ENCODE measurements around the gene MTUS2.
"Not testable (repeated sequence)": the region's sequence is repeated elsewhere in the genome, so short reads cannot be mapped to it uniquely, and the experiment has no call there.

The MTUS2 gene

DNA sequence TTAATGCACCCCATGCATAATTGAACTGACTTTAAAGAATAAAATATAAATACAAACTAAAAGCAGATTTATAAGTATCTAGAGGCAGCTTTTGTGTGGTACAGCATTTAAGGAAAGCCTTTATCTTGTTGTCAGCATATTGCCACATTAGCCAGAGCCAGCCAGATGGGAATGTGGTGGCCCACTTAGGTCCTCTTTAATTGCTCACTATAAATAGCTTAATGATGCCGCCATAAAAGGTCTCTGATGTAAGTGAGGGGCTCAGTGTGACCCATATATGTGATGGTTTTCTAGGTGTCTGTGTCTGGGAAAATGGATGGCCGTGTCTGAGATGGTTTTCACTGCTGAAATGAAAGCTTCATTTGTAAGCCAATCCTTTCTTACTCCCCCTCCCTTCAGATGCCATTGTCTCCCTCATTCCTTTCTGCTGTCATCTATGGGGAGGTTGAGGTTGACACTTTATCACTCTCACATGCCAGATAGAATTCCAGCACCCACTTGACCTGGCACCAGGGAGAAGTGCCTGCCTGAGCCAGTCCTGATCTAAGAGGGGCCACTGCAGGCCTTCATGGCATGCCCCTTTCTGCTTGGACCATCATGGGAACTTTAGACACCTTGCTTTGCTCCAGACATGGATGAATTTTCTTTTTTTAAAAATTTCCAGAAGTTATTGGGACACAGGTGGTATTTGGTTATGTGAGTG lies 135.3 kb downstream of the MTUS2 start:
- no peak for TF ChIP-seq POLR2A (IDR thresholded peaks at IDR 0.05; ENCODE audit: low read length)
- DNase-seq: no peak

DNA sequence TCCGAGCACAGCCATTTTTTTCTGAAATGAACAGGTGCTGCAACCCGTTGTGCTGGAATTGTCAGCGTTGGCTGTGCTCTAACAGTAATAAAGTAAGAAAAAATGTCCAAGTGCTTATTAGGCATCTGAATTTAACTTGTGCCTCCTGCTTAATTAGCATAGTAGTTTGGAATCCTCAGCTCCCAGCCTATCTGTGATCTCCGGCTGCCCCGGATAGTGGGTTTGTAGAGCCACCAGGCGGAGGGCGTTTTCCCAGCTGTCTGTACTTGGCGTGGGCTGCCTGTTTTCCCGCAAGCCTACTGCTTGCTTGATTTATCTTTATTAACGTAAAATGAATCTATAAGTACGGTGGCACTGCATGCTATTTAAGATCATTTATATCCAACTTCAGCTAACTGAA lies 137.9 kb downstream of the MTUS2 start:
- no peak for DNase-seq
- TF ChIP-seq POLR2A (IDR thresholded peaks at IDR 0.05; ENCODE audit: low read length) (no peak), GATA1 (IDR thresholded peaks at IDR 0.05; ENCODE audit: low read depth, low read length) (no peak)

DNA sequence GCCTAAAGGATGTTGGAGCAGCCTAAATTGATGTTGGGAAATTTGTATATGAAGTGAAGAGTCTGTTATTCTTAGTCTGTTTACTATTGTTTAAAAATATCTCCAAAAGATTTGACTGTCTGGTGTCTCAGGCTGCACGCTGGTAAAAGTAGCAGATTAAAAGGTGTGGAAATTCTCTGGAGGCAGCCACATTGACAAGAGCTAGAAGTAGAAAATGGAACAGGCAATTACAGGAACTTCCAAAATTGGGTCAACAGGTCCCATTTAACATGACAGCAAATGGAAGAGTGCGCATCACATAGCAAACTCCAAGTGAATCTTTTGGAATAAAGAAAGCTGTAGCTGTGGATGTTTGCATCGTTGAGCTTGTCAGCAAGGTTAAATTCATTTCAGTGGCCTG lies 138.3 kb downstream of the MTUS2 start:
- DNase-seq: no peak
- no peak for TF ChIP-seq POLR2A (IDR thresholded peaks at IDR 0.05; ENCODE audit: low read length)

DNA sequence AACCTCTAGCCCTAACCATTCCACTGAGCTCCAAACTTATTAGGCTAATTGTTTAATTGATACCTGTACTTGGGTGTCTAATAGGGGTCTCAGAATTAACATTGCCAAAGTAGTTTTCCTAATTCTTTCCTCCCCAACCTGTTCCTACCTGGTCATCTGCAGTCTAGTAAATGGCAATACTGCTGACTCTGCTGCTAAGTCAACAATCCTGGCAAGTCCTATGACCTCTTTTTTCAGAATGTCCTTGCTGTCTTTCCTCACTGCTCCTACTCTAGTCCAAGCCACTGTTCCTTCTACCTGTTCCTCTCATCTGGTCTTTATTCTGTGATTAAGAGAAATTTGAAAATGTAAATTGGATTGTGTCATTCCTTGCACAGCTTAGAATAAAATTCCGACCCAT lies 143.9 kb downstream of the MTUS2 start:
- no peak for DNase-seq
- TF ChIP-seq GATA1 (IDR thresholded peaks at IDR 0.05; ENCODE audit: low read depth, low read length) (no peak), POLR2A (IDR thresholded peaks at IDR 0.05; ENCODE audit: low read length) (no peak)

DNA sequence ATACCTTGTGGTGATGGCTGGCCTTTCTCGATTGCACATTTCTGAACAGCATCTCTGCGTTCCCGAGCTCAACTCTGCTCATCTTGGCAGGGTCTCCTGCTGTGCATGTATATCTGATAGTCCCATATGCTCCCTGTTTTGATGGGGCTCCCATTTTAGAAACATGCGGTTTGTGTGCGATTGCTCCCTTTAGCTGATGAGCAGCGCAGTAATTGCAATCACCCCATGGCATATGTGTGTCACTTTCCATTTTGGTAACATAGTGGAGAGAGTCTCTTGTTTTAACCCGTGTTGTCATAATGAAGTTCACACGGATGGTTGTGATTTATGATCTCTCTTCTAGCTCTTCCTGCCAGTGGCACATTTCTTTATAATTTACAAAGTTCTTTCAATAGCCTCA lies 144.7 kb downstream of the MTUS2 start:
- TF ChIP-seq GATA1 (IDR thresholded peaks at IDR 0.05; ENCODE audit: low read depth, low read length) (no peak), POLR2A (IDR thresholded peaks at IDR 0.05; ENCODE audit: low read length) (no peak)
- DNase-seq: no peak

DNA sequence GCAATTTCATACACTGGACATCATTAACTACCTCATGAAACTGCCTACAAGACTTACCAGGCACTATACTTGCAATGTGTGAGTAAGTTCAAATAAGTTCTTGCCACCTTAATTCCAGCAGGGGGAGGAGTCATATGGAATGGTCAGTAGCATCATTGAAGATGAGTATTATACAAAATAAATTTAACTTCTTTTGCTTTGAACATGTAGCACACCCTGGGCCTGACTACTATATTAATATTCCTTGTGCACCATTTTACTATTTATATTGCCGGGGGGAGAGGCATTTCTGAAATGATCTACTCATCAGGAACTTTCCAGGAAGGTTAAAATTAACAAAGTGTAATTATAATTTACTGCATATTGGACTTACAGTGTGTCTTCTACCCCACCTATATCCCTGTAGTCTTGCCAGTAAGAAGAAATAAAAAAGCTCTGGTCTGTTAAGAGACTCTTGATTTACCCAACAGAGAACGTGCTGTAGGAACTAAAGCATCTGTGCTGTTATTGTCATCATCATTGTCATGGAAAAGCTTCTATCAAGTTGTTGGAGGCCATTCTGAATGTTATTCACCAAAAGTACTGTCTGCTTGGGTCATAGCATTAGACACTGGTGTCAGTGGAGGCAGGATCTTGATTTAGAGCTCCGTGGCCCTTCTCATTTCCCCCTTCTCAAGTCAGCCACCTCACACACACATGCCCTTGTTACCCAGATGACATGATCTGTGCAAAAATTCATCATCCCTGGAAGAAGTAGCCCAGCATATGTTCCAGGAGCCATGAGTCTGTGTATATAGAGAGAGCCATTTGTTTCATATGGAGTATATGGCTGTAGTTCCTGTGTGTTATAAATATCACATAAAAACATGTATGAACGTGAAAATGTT lies 147.1 kb downstream of the MTUS2 start:
- TF ChIP-seq POLR2A (IDR thresholded peaks at IDR 0.05; ENCODE audit: low read length) (no peak), GATA1 (IDR thresholded peaks at IDR 0.05; ENCODE audit: low read depth, low read length) (no peak)
- no peak for DNase-seq

DNA sequence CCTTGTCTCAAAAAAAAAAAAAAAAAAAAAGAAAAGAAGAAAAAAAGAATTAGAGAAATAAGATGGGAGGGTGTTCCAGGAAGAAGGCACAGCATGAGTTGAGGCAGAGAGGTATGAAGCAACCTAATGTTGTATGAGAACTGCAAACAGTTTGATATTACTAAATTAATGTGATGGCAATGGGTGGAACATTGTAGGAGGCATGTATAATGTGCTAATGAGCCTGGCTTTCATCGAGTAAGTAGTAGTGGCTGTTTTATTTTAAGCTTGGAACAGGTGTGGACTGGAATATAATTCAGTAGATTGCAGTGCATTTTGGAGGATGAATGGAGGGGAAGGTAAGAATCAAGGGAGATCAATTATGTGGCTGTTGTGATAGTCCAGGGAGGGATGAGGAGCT lies 156.1 kb downstream of the MTUS2 start:
- TF ChIP-seq GATA1 (IDR thresholded peaks at IDR 0.05; ENCODE audit: low read depth, low read length): no peak
- TF ChIP-seq POLR2A (IDR thresholded peaks at IDR 0.05; ENCODE audit: low read length): no peak
- DNase-seq: no peak

DNA sequence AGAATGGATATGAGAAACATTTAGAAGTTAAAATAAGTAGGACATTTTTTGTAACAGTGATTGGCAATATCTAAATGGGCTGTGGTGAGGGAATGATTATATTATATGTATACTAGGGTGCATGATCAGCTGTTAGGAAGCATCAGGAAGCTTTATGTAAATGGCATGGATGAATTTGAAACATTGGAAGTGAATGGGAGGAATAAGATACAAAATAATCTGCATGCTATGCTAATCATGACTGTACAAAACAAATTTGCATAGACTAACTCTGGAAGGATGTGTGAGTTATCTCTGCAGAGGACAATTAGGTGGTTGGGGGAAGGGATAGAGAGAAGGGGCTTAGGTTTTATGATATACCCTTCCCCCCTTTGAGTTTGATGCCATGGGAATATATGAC lies 156.5 kb downstream of the MTUS2 start:
- TF ChIP-seq GATA1 (IDR thresholded peaks at IDR 0.05; ENCODE audit: low read depth, low read length) (no peak), POLR2A (IDR thresholded peaks at IDR 0.05; ENCODE audit: low read length) (no peak)
- no peak for DNase-seq

DNA sequence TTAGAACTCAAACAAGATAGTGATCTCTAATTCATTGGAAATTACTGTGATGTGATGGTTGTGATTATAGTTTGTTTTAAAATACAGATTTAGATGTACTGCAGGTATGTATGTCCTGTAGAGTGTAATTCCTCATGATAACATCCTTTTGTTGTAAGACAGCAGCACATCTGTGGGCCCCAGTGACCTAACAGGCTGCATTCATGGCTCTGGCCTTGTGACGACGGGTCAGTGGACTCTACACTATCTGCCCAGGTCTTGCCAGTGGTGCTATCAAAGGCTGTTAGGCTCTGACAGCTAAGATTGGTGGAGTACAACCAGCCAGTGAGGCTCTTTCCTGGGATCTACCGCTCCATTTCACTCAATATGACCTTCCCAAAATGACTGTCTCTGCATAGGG lies 158.4 kb downstream of the MTUS2 start:
- no peak for DNase-seq
- no peak for TF ChIP-seq GATA1 (IDR thresholded peaks at IDR 0.05; ENCODE audit: low read depth, low read length)
- no peak for TF ChIP-seq POLR2A (IDR thresholded peaks at IDR 0.05; ENCODE audit: low read length)

DNA sequence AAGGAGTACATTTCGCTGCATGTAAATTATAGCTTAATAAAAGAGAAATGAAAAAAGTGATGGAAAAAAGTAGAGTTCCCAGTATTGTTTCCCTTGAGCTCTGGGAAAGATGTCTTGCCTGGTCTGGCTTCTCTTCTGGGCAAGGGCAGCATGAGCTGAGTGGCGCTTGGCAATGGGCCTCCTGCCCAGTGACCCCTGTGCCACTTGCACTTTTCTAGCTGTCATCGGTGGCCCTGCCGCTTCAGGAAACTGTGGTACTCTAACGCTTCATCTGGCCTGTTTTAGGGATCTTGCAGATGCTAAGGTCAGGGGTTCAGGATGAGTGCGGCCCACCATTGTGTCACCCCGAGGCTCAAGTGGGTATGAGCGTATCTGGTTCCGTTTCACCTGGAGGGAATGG lies 161.4 kb downstream of the MTUS2 start:
- TF ChIP-seq POLR2A (IDR thresholded peaks at IDR 0.05; ENCODE audit: low read length): no peak
- TF ChIP-seq GATA1 (IDR thresholded peaks at IDR 0.05; ENCODE audit: low read depth, low read length): no peak
- DNase-seq: no peak

DNA sequence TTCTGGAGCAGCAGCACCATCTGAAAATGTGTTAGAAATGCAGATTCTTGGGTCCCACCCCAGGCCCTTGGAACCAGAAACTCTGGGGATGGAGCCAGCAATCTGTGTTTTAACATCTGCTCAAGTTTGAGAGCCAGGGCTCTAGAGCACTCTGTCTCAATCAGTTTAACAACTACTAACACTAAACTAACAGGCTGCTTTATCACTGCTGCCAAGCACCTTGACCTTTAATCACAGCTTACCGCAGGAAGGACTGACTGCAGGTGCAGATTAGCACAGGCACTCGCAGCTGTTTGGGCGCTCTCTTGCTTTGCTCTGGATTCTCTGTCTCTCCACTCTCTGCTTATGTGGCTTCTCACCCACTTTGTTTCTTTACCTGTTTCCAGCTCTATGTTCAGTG lies 163.5 kb downstream of the MTUS2 start:
- TF ChIP-seq POLR2A (IDR thresholded peaks at IDR 0.05; ENCODE audit: low read length) (no peak), GATA1 (IDR thresholded peaks at IDR 0.05; ENCODE audit: low read depth, low read length) (no peak)
- DNase-seq: no peak

DNA sequence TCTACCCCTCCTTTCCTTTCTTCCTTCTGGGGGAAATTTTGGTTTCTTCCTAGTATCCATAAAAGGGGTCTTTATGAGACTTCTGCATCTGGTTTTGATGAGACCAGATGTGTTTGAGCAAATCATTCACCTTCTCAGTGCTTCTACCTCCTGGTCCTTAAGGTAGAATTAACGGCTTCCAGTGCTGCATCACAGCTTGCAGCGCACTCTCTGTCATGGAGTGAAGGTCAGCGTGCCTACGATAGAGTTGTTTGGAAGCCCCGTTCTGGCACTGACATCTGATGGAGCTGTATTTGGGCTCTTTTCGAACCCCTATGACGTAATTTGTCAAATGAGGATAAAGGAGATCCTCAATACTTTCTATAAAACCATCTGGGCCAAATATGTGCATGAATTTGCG lies 164.2 kb downstream of the MTUS2 start:
- TF ChIP-seq POLR2A (IDR thresholded peaks at IDR 0.05; ENCODE audit: low read length): no peak
- TF ChIP-seq GATA1 (IDR thresholded peaks at IDR 0.05; ENCODE audit: low read depth, low read length): no peak
- DNase-seq: no peak

DNA sequence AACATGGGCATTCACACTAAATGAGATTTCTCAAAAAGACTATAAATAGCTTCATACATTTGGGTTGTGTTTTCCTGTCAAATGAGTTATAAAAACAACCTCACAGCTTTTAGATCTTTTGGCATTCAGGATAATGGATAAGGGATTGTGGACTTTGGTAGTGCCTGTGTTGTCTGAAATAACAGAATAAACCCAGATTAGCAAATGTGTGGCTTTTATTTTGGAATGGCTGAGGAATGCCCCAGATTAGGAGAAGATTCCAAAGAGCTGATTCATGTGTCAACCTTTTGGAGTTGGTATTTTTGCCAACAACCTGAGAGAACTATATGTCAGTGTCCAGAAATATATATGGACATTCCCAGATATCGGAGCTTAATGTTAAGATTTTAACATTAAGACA lies 164.7 kb downstream of the MTUS2 start:
- TF ChIP-seq GATA1 (IDR thresholded peaks at IDR 0.05; ENCODE audit: low read depth, low read length) (no peak), POLR2A (IDR thresholded peaks at IDR 0.05; ENCODE audit: low read length) (no peak)

DNA sequence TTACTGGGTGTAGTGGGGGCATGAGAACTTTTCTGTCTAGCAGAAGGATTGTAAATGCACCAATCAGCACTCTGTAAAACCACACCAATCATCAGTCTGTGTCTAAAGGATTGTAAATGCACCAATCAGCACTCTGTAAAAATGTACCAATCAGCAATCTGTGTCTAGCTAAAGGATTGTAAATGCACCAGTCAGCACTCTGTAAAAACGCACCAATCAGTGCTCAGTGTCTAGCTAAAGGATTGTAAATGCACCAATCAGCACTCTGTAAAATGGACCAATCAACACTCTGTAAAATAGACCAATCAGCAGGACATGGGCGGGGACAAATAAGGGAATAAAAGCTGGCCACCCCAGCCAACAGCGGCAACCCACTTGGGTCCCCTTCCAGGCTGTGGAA lies 170.2 kb downstream of the MTUS2 start:
- DNase-seq: not testable (repeated sequence)

More for the DNA sequence above, 164.7 kb downstream of the MTUS2 start:
- no peak for DNase-seq

DNA sequence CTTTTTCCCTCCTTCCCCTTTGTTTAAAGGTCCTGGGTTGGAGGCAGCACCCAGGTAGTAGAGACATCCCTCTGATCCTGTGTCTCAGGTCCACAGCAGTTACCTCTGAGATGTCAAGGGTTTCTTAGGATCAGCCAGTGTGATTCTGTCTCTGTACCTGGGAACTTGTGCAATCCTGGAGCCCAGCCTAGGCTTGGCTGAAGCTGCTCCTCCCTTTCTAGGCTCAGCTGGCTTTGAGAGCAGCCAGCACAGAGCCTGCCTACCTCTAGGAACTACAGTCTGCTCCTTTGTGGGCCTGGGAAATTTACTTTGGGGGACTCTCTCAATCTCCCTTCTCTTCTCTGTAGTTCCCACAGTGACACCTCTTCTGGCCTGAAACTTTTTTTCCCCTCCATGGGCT lies 171.6 kb downstream of the MTUS2 start:
- no peak for TF ChIP-seq POLR2A (IDR thresholded peaks at IDR 0.05; ENCODE audit: low read length)
- no peak for TF ChIP-seq GATA1 (IDR thresholded peaks at IDR 0.05; ENCODE audit: low read depth, low read length)
- no peak for DNase-seq

All from erythroblast (primary cell).